Brain microvascular endothelial cell (primary cell): ENCODE results near the gene SAA1.
A peak's percentile ranks its signal among the peaks of the same experiment; 100 is the strongest.
"Not testable (repeated sequence)": the region's sequence is repeated elsewhere in the genome, so short reads cannot be mapped to it uniquely, and the experiment has no call there.

Experiments used
- DNase-seq: peaks from one replicate; pipeline ENCODE4 v3.0.0-alpha.2; 2020
- H3K27ac ChIP-seq: fragments of 250-450 bp; sonication (Bioruptor Pico); 2 replicates; pipeline ENCODE4 v1.5.1; 2020; ENCODE audit warnings: mild to moderate bottlenecking, moderate library complexity
- H3K27me3 ChIP-seq: fragments of 250-450 bp; sonication (Bioruptor Pico); replicated peaks from 2 replicates; pipeline ENCODE4 v1.5.1; 2020; ENCODE audit warnings: mild to moderate bottlenecking
- H3K36me3 ChIP-seq: fragments of 250-450 bp; sonication (Bioruptor Pico); replicated peaks from 2 replicates; pipeline ENCODE4 v1.5.1; 2020; ENCODE audit warnings: mild to moderate bottlenecking
- H3K4me3 ChIP-seq: 2 replicates; pipeline ENCODE4 v1.5.1; 2011; ENCODE audit warnings: low read depth, mild to moderate bottlenecking, control low read depth, low read length, moderate library complexity
- in situ Hi-C: cut with HindIII; loops from 2 replicates; pipeline ENCODE4 v1.10.0; 2017; ENCODE audit warnings: low sequenced_read_pairs, low pct_ligation_motif_present
- TF ChIP-seq, protein P1 (sequence below): IDR thresholded peaks from 2 replicates; pipeline ENCODE4 v1.5.1; 2011; ENCODE audit warnings: low read depth, mild to moderate bottlenecking, moderate library complexity, low read length, control low read depth, inconsistent platforms; ENCODE audit errors: missing control alignments

SAA1 gene

DNA sequence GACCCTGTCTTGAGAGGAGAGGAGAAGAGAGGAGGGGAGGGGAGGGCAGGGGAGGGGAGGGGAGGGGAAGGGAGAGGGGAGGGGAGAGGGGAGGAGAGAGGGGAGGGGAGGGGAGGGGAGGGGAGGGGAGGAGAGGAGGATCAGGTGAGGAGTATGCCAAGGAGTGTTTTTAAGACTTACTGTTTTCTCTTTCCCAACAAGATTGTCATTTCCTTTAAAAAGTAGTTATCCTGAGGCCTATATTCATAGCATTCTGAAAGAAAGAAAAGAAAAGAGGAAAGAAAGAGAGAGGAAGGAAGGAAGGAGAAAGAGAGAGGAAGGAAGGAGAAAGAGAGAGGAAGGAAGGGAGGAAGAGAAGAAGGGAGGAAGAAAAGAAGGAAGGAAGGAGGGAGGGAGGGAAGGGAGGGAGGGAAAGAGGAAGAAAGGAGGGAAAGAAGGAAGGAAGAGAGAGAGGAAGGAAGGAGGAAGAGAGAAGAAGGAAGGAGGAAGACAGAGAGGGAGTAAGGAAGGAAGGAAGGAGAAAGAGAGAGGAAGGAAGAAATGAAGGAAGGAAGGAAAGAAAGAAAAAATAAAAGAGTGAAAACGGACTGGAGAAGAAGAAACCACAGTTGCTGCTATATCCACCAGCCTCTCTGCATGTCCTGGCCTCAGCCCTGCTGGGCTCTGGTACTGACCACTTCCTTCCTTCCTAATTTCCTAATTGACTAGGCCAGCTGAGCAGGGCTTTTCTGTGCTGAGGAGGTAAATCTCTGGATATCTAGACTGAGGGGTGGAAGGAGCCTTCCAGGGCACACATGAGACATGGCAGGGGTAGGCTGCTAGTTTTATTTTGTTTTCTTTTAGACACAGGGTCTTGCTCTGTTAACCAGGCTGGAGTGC, 1.1 kb upstream of the SAA1 start:
- DNase-seq, result no peak
- Histone ChIP-seq H3K36me3 (no peaks in the 10 kb centered on the region), H3K4me3 (no peak overlapping the region), H3K27me3 (no peaks in the 10 kb centered on the region), H3K27ac (no peak overlapping the region)
- in situ Hi-C loops, result no loop called here
- TF ChIP-seq, protein P1, sequence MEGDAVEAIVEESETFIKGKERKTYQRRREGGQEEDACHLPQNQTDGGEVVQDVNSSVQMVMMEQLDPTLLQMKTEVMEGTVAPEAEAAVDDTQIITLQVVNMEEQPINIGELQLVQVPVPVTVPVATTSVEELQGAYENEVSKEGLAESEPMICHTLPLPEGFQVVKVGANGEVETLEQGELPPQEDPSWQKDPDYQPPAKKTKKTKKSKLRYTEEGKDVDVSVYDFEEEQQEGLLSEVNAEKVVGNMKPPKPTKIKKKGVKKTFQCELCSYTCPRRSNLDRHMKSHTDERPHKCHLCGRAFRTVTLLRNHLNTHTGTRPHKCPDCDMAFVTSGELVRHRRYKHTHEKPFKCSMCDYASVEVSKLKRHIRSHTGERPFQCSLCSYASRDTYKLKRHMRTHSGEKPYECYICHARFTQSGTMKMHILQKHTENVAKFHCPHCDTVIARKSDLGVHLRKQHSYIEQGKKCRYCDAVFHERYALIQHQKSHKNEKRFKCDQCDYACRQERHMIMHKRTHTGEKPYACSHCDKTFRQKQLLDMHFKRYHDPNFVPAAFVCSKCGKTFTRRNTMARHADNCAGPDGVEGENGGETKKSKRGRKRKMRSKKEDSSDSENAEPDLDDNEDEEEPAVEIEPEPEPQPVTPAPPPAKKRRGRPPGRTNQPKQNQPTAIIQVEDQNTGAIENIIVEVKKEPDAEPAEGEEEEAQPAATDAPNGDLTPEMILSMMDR, result no peak

- H3K27me3 ChIP-seq, H3K4me3 ChIP-seq, H3K27ac ChIP-seq, DNase-seq, H3K36me3 ChIP-seq, in situ Hi-C loops: not testable (repeated sequence)
Measured at GRCh38 chr11:18267335-18268133, 1.5 kb downstream of the SAA1 start.

DNA sequence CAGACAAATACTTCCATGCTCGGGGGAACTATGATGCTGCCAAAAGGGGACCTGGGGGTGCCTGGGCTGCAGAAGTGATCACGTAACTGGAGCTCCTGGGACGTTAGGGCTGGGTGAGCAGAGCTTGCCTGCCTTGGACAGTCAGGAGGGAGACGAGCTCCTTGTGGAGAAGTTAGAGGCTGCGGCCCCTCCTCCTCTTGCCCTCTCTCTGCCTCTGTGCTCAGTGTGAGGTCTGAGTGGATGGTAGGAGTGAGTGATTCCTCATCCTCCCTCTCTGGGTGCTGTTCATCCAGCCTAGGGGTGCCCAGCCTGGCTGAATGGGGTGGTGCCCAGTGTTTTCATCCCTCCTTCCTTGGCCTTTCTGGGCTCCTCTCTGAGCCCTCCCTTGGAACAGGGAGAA, 3.2 kb downstream of the SAA1 start:
- H3K36me3 ChIP-seq, in situ Hi-C loops, DNase-seq, H3K4me3 ChIP-seq, H3K27ac ChIP-seq, H3K27me3 ChIP-seq: not testable (repeated sequence)

GRCh38 chr11:18270102-18270501, 4.0 kb downstream of the SAA1 start:
- DNase-seq, result no peak
- no peak overlapping the region for H3K4me3 ChIP-seq
- in situ Hi-C loops, result no loop called here
- TF ChIP-seq, protein P1, result peak; percentile 10
- no peaks in the 10 kb centered on the region for H3K27me3 ChIP-seq
- no peak overlapping the region for H3K27ac ChIP-seq
- H3K36me3 ChIP-seq, result no peaks in the 10 kb centered on the region

GRCh38 chr11:18271206-18271605, 5.1 kb downstream of the SAA1 start:
- H3K27ac ChIP-seq, result no peak overlapping the region
- H3K4me3 ChIP-seq, result no peak overlapping the region
- H3K36me3 ChIP-seq, result no peaks in the 10 kb centered on the region
- no peak for DNase-seq
- TF ChIP-seq, protein P1, result no peak
- no peaks in the 10 kb centered on the region for H3K27me3 ChIP-seq
- in situ Hi-C loops, result no loop called here

GRCh38 chr11:18277565-18278271, 11.7 kb downstream of the SAA1 start:
- TF ChIP-seq, protein P1, result no peak
- no peak overlapping the region for H3K4me3 ChIP-seq
- in situ Hi-C loops, result no loop called here
- H3K27ac ChIP-seq, result no peak overlapping the region
- H3K27me3 ChIP-seq, result no peaks in the 10 kb centered on the region
- H3K36me3 ChIP-seq, result peaks cover 24% of the 10 kb centered on the region
- no peak for DNase-seq
